GM12864 (cell line): Measurements from ENCODE around the gene MBTPS1.

ENCODE experiments used
- DNase-seq: peaks from one replicate; pipeline ENCODE4 v3.0.0-alpha.2; 2011; ENCODE audit warnings: low read depth
- H3K4me3 ChIP-seq: 2 replicates; pipeline ENCODE4 v1.5.1; 2011; ENCODE audit warnings: mild to moderate bottlenecking, low read depth, low read length, control low read depth
- CTCF ChIP-seq: IDR thresholded peaks from 2 replicates; pipeline ENCODE4 v1.5.1; 2011; ENCODE audit warnings: low read depth, mild to moderate bottlenecking, moderate library complexity, low read length, control low read depth, inconsistent platforms; ENCODE audit errors: missing control alignments

Gene MBTPS1

DNA sequence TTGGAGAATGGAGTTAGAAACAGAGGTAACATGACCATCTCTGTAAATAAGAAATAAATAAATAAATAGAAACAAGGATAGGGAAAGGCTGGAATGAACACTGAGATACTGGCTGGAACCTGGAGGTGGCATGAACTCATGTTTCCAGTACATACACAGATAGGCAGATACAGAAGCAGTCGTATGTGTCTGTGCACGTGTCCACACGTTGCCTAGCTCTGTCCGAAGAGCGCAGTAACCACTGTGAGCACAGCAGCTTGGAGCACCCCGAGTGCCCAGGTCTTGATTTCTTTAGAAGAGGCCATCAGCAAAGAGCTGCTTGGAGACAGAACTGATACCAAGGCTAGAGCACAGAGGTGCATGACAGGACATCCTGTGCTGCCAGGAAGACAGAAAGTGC lies 37.1 kb downstream of the MBTPS1 start:
- no peak overlapping the region for H3K4me3 ChIP-seq
- TF ChIP-seq CTCF = no peak
- no peak for DNase-seq

DNA sequence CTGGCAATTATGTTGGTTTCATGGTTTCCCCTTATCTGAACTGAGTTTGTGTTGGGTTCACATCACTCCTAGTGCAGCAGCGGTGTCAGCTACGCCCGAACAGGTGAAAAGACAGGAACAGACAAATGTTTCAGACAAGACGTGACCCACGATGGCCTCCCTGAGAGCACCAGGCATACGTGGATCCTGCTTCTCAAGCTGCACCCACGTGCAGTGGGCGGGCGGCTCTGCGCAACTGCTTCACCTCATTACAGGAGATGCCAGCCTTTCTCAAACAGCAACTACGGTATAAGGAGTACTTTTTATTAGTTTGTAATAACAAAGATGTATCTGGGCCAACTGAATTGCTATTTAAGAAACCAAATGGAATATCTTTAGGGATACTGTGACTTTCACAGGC lies 41.4 kb downstream of the MBTPS1 start:
- H3K4me3 ChIP-seq = no peak overlapping the region
- no peak for TF ChIP-seq CTCF
- no peak for DNase-seq

GRCh38 chr16:84074721-84075120 lies 42.0 kb downstream of the MBTPS1 start:
- no peak overlapping the region for H3K4me3 ChIP-seq
- TF ChIP-seq CTCF = no peak
- DNase-seq = no peak

DNA sequence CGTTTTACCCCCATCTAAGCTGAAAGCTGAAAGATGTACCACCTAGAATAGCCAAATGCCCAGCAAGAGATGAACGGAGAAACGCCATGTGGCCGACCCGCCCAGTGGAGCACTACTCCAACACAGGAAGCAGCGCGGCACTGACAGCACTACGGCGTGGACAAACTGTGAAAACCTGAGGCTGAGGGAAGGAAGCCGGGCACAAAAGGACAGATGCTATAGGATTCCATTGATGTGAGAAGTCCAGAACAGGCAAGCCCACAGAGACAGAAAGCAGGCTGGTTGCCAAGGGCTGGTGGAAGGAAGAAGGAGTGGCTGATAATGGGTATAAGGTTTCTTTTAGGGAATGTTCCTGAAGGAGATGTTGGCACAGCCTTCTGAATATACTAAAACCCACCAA lies 44.7 kb downstream of the MBTPS1 start:
- no peak for TF ChIP-seq CTCF
- H3K4me3 ChIP-seq = no peak overlapping the region
- DNase-seq = no peak

DNA sequence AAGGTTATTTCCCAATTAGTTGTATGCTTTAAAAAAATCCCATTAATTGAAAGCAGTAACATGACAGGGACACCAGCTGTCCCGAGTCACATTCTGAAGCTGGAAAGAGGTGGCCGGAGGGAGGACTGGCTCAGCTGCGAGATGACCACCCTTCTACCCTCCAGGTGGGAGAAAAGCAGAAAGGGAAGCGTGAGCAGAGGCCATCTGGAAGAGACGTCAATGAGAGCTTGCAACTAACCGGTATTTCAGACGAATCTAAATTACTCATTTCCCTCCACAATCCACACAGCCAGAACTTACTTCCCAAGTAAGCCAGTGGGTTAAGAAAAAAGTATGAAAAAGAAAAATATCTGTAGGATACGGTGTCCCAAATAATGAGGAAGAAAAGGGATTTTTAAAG lies 45.6 kb downstream of the MBTPS1 start:
- no peak for TF ChIP-seq CTCF
- DNase-seq = no peak

GRCh38 chr16:84069540-84069939 lies 47.2 kb downstream of the MBTPS1 start:
- no peak for DNase-seq
- no peak overlapping the region for H3K4me3 ChIP-seq
- no peak for TF ChIP-seq CTCF

More for the DNA sequence above, 45.6 kb downstream of the MBTPS1 start:
- H3K4me3 ChIP-seq = no peak overlapping the region

GRCh38 chr16:84068783-84069462 lies 47.8 kb downstream of the MBTPS1 start:
- TF ChIP-seq CTCF = no peak
- no peak for DNase-seq
- no peak overlapping the region for H3K4me3 ChIP-seq
